Neural cell (in vitro differentiated cells): ENCODE measurements around the gene MTHFD2. TPM values are rescaled to one million over a fixed set of nuclear protein-coding genes. Genes with fewer than 3 reads are reported as not detected.

Source experiments
- H2AFZ ChIP-seq: fragments of 200-600, 300-800 bp; sonication (generic), shearing (Covaris generic); 2 replicates; pipeline ENCODE4 v1.6.0; 2014; ENCODE audit warnings: low read depth, mild to moderate bottlenecking, antibody characterized with exemption, low read length, moderate library complexity
- H3F3A ChIP-seq: fragments of 200-600 bp; shearing (Covaris generic); 2 replicates; pipeline ENCODE4 v1.6.1; 2016; ENCODE audit warnings: mild to moderate bottlenecking, moderate library complexity, mixed read lengths, antibody characterized with exemption, low read length; ENCODE audit not compliant: insufficient read depth, poor library complexity, severe bottlenecking
- H3K27ac ChIP-seq: fragments of 200-600, 300-800 bp; sonication (generic), shearing (Covaris generic); 2 replicates; pipeline ENCODE4 v1.5.1; 2014; ENCODE audit warnings: mild to moderate bottlenecking, low read length, moderate library complexity
- H3K27me3 ChIP-seq: fragments of 300-800, 200-600 bp; sonication (generic), shearing (Covaris generic); 2 replicates; pipeline ENCODE4 v1.6.0; 2014; ENCODE audit warnings: mild to moderate bottlenecking, low read depth, low read length, moderate library complexity; ENCODE audit not compliant: insufficient read depth
- H3K36me3 ChIP-seq: fragments of 300-800, 200-600 bp; sonication (generic), shearing (Covaris generic); 2 replicates; pipeline ENCODE4 v1.5.1; 2014; ENCODE audit warnings: mild to moderate bottlenecking, antibody characterized with exemption, low read length, moderate library complexity; ENCODE audit not compliant: insufficient read depth
- H3K4me2 ChIP-seq: fragments of 300-800, 200-600 bp; sonication (generic), shearing (Covaris generic); 2 replicates; pipeline ENCODE4 v1.6.0; 2014; ENCODE audit warnings: mild to moderate bottlenecking, low read length
- H3K4me3 ChIP-seq: fragments of 300-800, 200-600 bp; sonication (generic), shearing (Covaris generic); 2 replicates; pipeline ENCODE4 v1.5.1; 2014; ENCODE audit warnings: mild to moderate bottlenecking, low read length, moderate library complexity
- H3K79me2 ChIP-seq: fragments of 200-600 bp; shearing (Covaris generic); replicated peaks from 2 replicates; pipeline ENCODE4 v1.6.0; 2014; ENCODE audit warnings: mild to moderate bottlenecking, low read length, moderate library complexity; ENCODE audit not compliant: insufficient read depth
- H3K9ac ChIP-seq: fragments of 300-800, 200-600 bp; sonication (generic), shearing (Covaris generic); 2 replicates; pipeline ENCODE4 v1.6.1; 2016; ENCODE audit warnings: mild to moderate bottlenecking, low read length, mixed read lengths
- H3K9me2 ChIP-seq: fragments of 200-600 bp; shearing (Covaris generic); 2 replicates; pipeline ENCODE4 v1.6.1; 2016; ENCODE audit warnings: mild to moderate bottlenecking, low read length, mixed read lengths; ENCODE audit not compliant: insufficient read depth
- H3K9me3 ChIP-seq: fragments of 200-600, 300-800 bp; sonication (generic), shearing (Covaris generic); 2 replicates; pipeline ENCODE4 v1.6.1; 2016; ENCODE audit warnings: mild to moderate bottlenecking, mixed run types, low read length, moderate library complexity, mixed read lengths
- H4K20me1 ChIP-seq: fragments of 200-600 bp; shearing (Covaris generic); 2 replicates; pipeline ENCODE4 v1.6.1; 2016; ENCODE audit warnings: mild to moderate bottlenecking, mixed run types; ENCODE audit not compliant: insufficient read depth
- CTCF ChIP-seq: fragments of 450-650 bp; IDR thresholded peaks from 2 replicates; pipeline ENCODE4 v1.5.1; 2014; ENCODE audit warnings: antibody characterized with exemption, mild to moderate bottlenecking, moderate library complexity; ENCODE audit not compliant: poor library complexity, severe bottlenecking
- EP300 ChIP-seq: fragments of 450-650 bp; conservative IDR thresholded peaks from 2 replicates; pipeline ENCODE4 v1.6.1; 2014; ENCODE audit warnings: antibody characterized with exemption, mild to moderate bottlenecking, moderate library complexity; ENCODE audit not compliant: poor library complexity, severe bottlenecking
- EZH2 ChIP-seq: fragments of 200-600, 300-800 bp; shearing (Covaris generic), sonication (generic); IDR thresholded peaks from 2 replicates; pipeline ENCODE4 v1.6.1; 2014; ENCODE audit warnings: antibody characterized with exemption, low read length, borderline replicate concordance, mild to moderate bottlenecking; ENCODE audit not compliant: insufficient read depth, poor library complexity, severe bottlenecking
- MXI1 ChIP-seq: fragments of 450-650 bp; conservative IDR thresholded peaks from 2 replicates; pipeline ENCODE4 v1.6.1; 2014; ENCODE audit warnings: antibody characterized with exemption, mild to moderate bottlenecking; ENCODE audit not compliant: poor library complexity, severe bottlenecking
- POLR2AphosphoS5 ChIP-seq: IDR thresholded peaks from 2 replicates; pipeline ENCODE4 v1.6.1; 2012
- RAD21 ChIP-seq: fragments of 450-650 bp; conservative IDR thresholded peaks from 2 replicates; pipeline ENCODE4 v1.6.1; 2014; ENCODE audit warnings: antibody characterized with exemption, mild to moderate bottlenecking, moderate library complexity
- REST ChIP-seq: IDR thresholded peaks from 2 replicates; pipeline ENCODE4 v1.6.1; 2012; ENCODE audit warnings: borderline replicate concordance
- SMC3 ChIP-seq: fragments of 450-650 bp; conservative IDR thresholded peaks from 2 replicates; pipeline ENCODE4 v1.6.1; 2014; ENCODE audit warnings: antibody characterized with exemption, mild to moderate bottlenecking, moderate library complexity; ENCODE audit not compliant: poor library complexity
- TAF1 ChIP-seq: IDR thresholded peaks from 2 replicates; pipeline ENCODE4 v1.6.1; 2012; ENCODE audit warnings: low read depth
- polyA plus RNA-seq: library from polyadenylated mRNA; depleted of rRNA; stranded (reverse); fragments of >200 nt; gene quantifications from 2 replicates; pipeline ENCODE4 v1.2.3, GENCODE V29; 2014

The MTHFD2 gene
- polyA plus RNA-seq, 1 donor from 2014 or later, result 26.3 TPM

GRCh38 chr2:74259191-74259590 lies 60.8 kb downstream of the MTHFD2 start:
- H3K79me2 ChIP-seq, result no peaks in the 10 kb centered on the region
- H3K27me3 ChIP-seq, result no peaks in the 10 kb centered on the region
- no peak overlapping the region for H3K4me3 ChIP-seq
- H2AFZ ChIP-seq, result no peak overlapping the region
- TF ChIP-seq POLR2AphosphoS5 (no peak), RAD21 (no peak), SMC3 (no peak), CTCF (no peak), EZH2 (no peak), TAF1 (no peak), MXI1 (no peak), EP300 (no peak), REST (no peak)
- H3K9me2 ChIP-seq, result no peaks in the 10 kb centered on the region
- H3K9ac ChIP-seq, result no peak overlapping the region
- no peaks in the 10 kb centered on the region for H4K20me1 ChIP-seq
- H3K9me3 ChIP-seq, result no peaks in the 10 kb centered on the region
- no peak overlapping the region for H3K27ac ChIP-seq
- no peaks in the 10 kb centered on the region for H3K36me3 ChIP-seq
- H3K4me2 ChIP-seq, result no peak overlapping the region
- no peaks in the 10 kb centered on the region for H3F3A ChIP-seq

- Histone ChIP-seq H3K36me3 (no peaks in the 10 kb centered on the region), H3K27ac (no peak overlapping the region), H3F3A (no peaks in the 10 kb centered on the region), H3K9ac (no peak overlapping the region), H3K9me2 (no peaks in the 10 kb centered on the region), H2AFZ (no peak overlapping the region), H3K4me2 (no peak overlapping the region), H4K20me1 (no peaks in the 10 kb centered on the region), H3K79me2 (no peaks in the 10 kb centered on the region), H3K9me3 (no peaks in the 10 kb centered on the region), H3K4me3 (no peak overlapping the region), H3K27me3 (no peaks in the 10 kb centered on the region)
- TF ChIP-seq MXI1, result no peak
- TF ChIP-seq POLR2AphosphoS5, result no peak
- no peak for TF ChIP-seq REST
Measured at GRCh38 chr2:74259733-74260132, 61.3 kb downstream of the MTHFD2 start.
